ENCODE results near the gene CAB39. TPM values are rescaled to one million over a fixed set of nuclear protein-coding genes. Genes with fewer than 3 reads are reported as not detected.

CAB39 gene
- polyA plus RNA-seq, 1 of the 3 experiments (the other 2 are of a cell fraction), result 15.7 TPM

- Histone ChIP-seq H3K79me2 (ENCODE audit: insufficient read depth) (peaks cover 86% of the 10 kb centered on the region), H4K20me1 (ENCODE audit: insufficient read depth) (peaks cover 35% of the 10 kb centered on the region), H3K9ac (no peak overlapping the region), H3K4me2 (0 out of 2 replicates have a peak overlapping the region, but pooled peaks have one; percentile 6), H3F3A (replicated peaks; ENCODE audit: insufficient read depth) (peaks cover 3% of the 10 kb centered on the region), H3K4me3 (ENCODE audit: low read depth in 2 of 2, low read length in 1 of 2) (no peak overlapping the region; a peak in 1 of 4 replicates), H3K27me3 (ENCODE audit: insufficient read depth) (no peaks in the 10 kb centered on the region), H2AFZ (ENCODE audit: low read depth) (no peak overlapping the region), H3K27ac (ENCODE audit: low read depth in 2 of 2, low read length in 1 of 2) (no peak overlapping the region; a peak in 2 of 4 replicates), H3K9me2 (no peaks in the 10 kb centered on the region), H3K9me3 (no peaks in the 10 kb centered on the region), H3K4me1 (ENCODE audit: control insufficient read depth in 1 of 2, insufficient read depth in 2 of 2, low read depth in 1 of 2, low read length in 1 of 2) (peaks cover 2 to 5% of the 10 kb centered on the region in 2 experiments; a peak in 3 of 4 replicates), H3K36me3 (replicated peaks in 1 of 2; ENCODE audit: control insufficient read depth in 1 of 2, insufficient read depth in 2 of 2, low read length in 1 of 2) (peaks cover 5 to 8% of the 10 kb centered on the region in 2 experiments)
- CTCF ChIA-PET, result interaction anchor here (1.3 kb wide), 1 partner anchor 86 kb away, joined by 3 read pairs; no protein-coding TSS in a partner anchor
- WGBS (ENCODE audit: low lambda C conversion rate), result 80% methylated on average over 1 of the region's 1 CpG
- TF ChIP-seq TCF12 (IDR thresholded peaks at IDR 0.05) (no peak), NRF1 (IDR thresholded peaks at IDR 0.05; ENCODE audit: low read depth, low read length) (no peak), ZBTB33 (IDR thresholded peaks at IDR 0.05; ENCODE audit: borderline replicate concordance, low read depth) (no peak), SMC3 (IDR thresholded peaks at IDR 0.05; ENCODE audit: low read depth, low read length) (no peak), RXRA (IDR thresholded peaks at IDR 0.05; ENCODE audit: borderline replicate concordance, low read depth) (no peak)
- POLR2A ChIA-PET, result no interaction called here
- DNase-seq, result no peak
Measured at GRCh38 chr2:230738391-230738811, 25.8 kb downstream of the CAB39 start.

- DNase-seq, result no peak
- H3K4me1 ChIP-seq (ENCODE audit: control insufficient read depth in 1 of 2, insufficient read depth in 2 of 2, low read depth in 1 of 2, low read length in 1 of 2), result peaks cover 2 to 5% of the 10 kb centered on the region in 2 experiments; a peak in 3 of 4 replicates
- H3K27ac ChIP-seq (ENCODE audit: low read depth in 2 of 2, low read length in 1 of 2), result no peak overlapping the region
- WGBS (ENCODE audit: low lambda C conversion rate), result 86% methylated on average over 2 of the region's 2 CpGs
- H4K20me1 ChIP-seq (ENCODE audit: insufficient read depth), result peaks cover 35% of the 10 kb centered on the region
- H3K27me3 ChIP-seq (ENCODE audit: insufficient read depth), result no peaks in the 10 kb centered on the region
- 0 out of 2 replicates have a peak overlapping the region, but pooled peaks have one; percentile 6 for H3K4me2 ChIP-seq
- CTCF ChIA-PET, result no interaction called here
- peaks cover 5 to 8% of the 10 kb centered on the region in 2 experiments for H3K36me3 ChIP-seq (replicated peaks in 1 of 2; ENCODE audit: control insufficient read depth in 1 of 2, insufficient read depth in 2 of 2, low read length in 1 of 2)
- H2AFZ ChIP-seq (ENCODE audit: low read depth), result no peak overlapping the region
- peaks cover 3% of the 10 kb centered on the region for H3F3A ChIP-seq (replicated peaks; ENCODE audit: insufficient read depth)
- H3K4me3 ChIP-seq (ENCODE audit: low read depth in 2 of 2, low read length in 1 of 2), result no peak overlapping the region
- H3K79me2 ChIP-seq (ENCODE audit: insufficient read depth), result peaks cover 87% of the 10 kb centered on the region
- no peaks in the 10 kb centered on the region for H3K9me3 ChIP-seq
- no peak overlapping the region for H3K9ac ChIP-seq
- POLR2A ChIA-PET, result no interaction called here
- no peaks in the 10 kb centered on the region for H3K9me2 ChIP-seq
- no peak for TF ChIP-seq REST (IDR thresholded peaks at IDR 0.05; ENCODE audit: low read depth, low read length)
- no peak for TF ChIP-seq NRF1 (IDR thresholded peaks at IDR 0.05; ENCODE audit: low read depth, low read length)
- TF ChIP-seq TEAD4 (IDR thresholded peaks at IDR 0.05; ENCODE audit: borderline replicate concordance, insufficient read depth), result no peak
- TF ChIP-seq CHD2 (IDR thresholded peaks at IDR 0.05; ENCODE audit: low read length, partially characterized antibody), result no peak
- no peak for TF ChIP-seq POLR2AphosphoS5 (IDR thresholded peaks at IDR 0.05; ENCODE audit: low read depth, low read length)
- TF ChIP-seq RCOR1 (IDR thresholded peaks at IDR 0.05; ENCODE audit: low read length), result no peak
- TF ChIP-seq USF1 (IDR thresholded peaks at IDR 0.05; ENCODE audit: borderline replicate concordance, low read depth), result no peak
- TF ChIP-seq EZH2phosphoT487 (IDR thresholded peaks at IDR 0.05; ENCODE audit: borderline replicate concordance, low read depth), result no peak
- TF ChIP-seq PBX3 (IDR thresholded peaks at IDR 0.05), result no peak
- TF ChIP-seq MAX (IDR thresholded peaks at IDR 0.05; ENCODE audit: low read depth), result no peak
- no peak for TF ChIP-seq MXI1 (IDR thresholded peaks at IDR 0.05; ENCODE audit: low read depth, low read length)
- TF ChIP-seq FOXM1 (IDR thresholded peaks at IDR 0.05; ENCODE audit: low read depth), result no peak
- TF ChIP-seq SMC3 (IDR thresholded peaks at IDR 0.05; ENCODE audit: low read depth, low read length), result no peak
- TF ChIP-seq YY1 (IDR thresholded peaks at IDR 0.05; ENCODE audit: low read depth), result no peak
- no peak for TF ChIP-seq SIN3A (IDR thresholded peaks at IDR 0.05; ENCODE audit: borderline replicate concordance, low read depth, low read length)
- no peak for TF ChIP-seq FOXJ3 (CRISPR knock-in tag; IDR thresholded peaks at IDR 0.05)
Measured at GRCh38 chr2:230738924-230739323, 26.3 kb downstream of the CAB39 start.

All from SK-N-SH (cell line).